KMS-11 (cell line): ENCODE data around the gene FIGNL1.

Experiments
- H2AFZ ChIP-seq: fragments of 200-600 bp; sonication (generic); 2 replicates; pipeline ENCODE4 v1.6.1; 2016; ENCODE audit warnings: antibody characterized with exemption, mixed run types, low read depth
- H3K27ac ChIP-seq: fragments of 200-600 bp; sonication (generic); 2 replicates; pipeline ENCODE4 v1.6.1; 2016; ENCODE audit warnings: mild to moderate bottlenecking, mixed run types
- H3K27me3 ChIP-seq: fragments of 200-600 bp; sonication (generic); 2 replicates; pipeline ENCODE4 v1.6.1; 2017; ENCODE audit warnings: mild to moderate bottlenecking, low read depth, mixed run types, moderate library complexity; ENCODE audit not compliant: insufficient read depth
- H3K36me3 ChIP-seq: fragments of 200-600 bp; sonication (generic); 2 replicates; pipeline ENCODE4 v1.6.1; 2017; ENCODE audit warnings: mild to moderate bottlenecking, mixed run types; ENCODE audit not compliant: insufficient read depth
- H3K4me1 ChIP-seq: fragments of 200-600 bp; sonication (generic); 2 replicates; pipeline ENCODE4 v1.6.1; 2016; ENCODE audit warnings: mild to moderate bottlenecking, low read depth, mixed run types; ENCODE audit not compliant: poor library complexity, severe bottlenecking
- H3K4me2 ChIP-seq: fragments of 200-600 bp; sonication (generic); 2 replicates; pipeline ENCODE4 v1.7.0; 2016; ENCODE audit warnings: mild to moderate bottlenecking, mixed run types
- H3K4me3 ChIP-seq: fragments of 200-600 bp; sonication (generic); IDR thresholded peaks from 2 replicates; pipeline ENCODE4 v1.6.1; 2017; ENCODE audit warnings: low read depth, low read length, mixed read lengths; ENCODE audit not compliant: insufficient read depth
- H3K79me2 ChIP-seq: fragments of 200-600 bp; sonication (generic); 2 replicates; pipeline ENCODE4 v1.6.1; 2016; ENCODE audit warnings: low read depth, mixed run types; ENCODE audit not compliant: insufficient read depth
- H3K9ac ChIP-seq: fragments of 200-600 bp; sonication (generic); 2 replicates; pipeline ENCODE4 v1.6.1; 2016; ENCODE audit warnings: mild to moderate bottlenecking, mixed run types
- H4K20me1 ChIP-seq: fragments of 200-600 bp; sonication (generic); 2 replicates; pipeline ENCODE4 v1.6.1; 2016; ENCODE audit warnings: mild to moderate bottlenecking, mixed run types; ENCODE audit not compliant: insufficient read depth
- CTCF ChIP-seq: fragments of 200-600 bp; sonication (generic); conservative IDR thresholded peaks from 2 replicates; pipeline ENCODE4 v1.6.1; 2017; ENCODE audit warnings: low read depth, mild to moderate bottlenecking, antibody characterized with exemption, low read length, moderate library complexity, mixed read lengths

Gene FIGNL1

DNA sequence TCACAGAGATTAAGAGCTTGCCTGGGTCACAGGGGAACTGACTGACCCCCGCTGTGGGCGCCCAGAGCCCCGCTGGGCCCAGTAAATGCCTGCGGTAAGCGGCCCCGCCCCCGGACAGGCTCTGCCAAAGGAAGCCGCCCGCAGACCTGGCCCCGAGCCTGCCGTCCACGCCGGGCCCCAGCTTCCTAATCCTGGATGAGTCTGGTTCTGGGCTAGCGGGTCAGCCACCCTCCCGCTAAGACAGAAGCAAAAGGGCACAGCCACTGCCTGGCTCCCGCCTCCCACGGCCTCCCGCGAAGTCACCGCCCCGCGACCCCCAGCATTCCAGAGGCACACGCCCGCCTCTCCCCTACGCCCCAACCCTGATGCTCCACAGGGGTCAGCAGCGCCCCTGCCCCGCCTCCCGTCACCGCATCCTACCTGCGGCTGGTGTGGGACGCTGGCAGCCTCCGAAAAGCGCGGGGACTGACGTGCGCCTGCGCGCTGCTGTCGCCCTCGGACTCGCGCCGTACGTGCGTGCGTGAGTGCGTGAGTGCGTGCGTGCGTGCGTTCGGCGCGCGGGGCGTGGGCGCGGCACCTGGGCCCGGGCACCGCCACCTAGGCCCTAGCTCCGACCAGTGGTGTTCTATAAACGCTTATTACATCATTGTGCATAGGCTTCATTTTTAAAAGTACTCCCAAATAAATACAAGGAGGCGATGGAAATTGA is at the start of gene FIGNL1:
Gene FIGNL1 (minus strand): TSS at position 470 of the 709 bp plus-strand sequence. CDS start 3,063 bp downstream, outside the sequence.
- peak within 1 kb of the TSS; percentile 67 for H3K27ac ChIP-seq

DNA sequence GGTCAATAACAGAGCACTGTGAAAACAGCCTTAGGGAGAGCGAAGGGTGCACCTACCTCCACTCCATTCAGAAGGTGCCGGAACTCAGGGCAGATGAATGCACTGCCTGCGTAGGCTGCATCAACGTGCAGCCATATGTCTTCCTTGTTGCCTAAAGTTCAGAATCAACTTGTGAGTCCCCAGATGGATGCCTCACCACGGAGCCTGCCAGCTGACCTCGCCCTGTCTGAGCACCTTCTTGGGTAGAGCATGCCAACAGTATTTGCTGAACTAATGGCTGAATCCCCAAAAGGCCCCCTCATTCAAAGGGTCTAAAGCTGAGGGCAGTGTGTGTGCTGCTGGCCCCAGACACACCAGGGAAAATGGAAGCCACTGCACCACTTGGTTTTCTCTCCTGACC is 48.9 kb upstream of the FIGNL1 start:
- no peak overlapping the region for H2AFZ ChIP-seq
- no peaks in the 10 kb centered on the region for H3K4me1 ChIP-seq
- no peak overlapping the region for H3K4me2 ChIP-seq
- TF ChIP-seq CTCF, result no peak
- no peaks in the 10 kb centered on the region for H3K79me2 ChIP-seq
- H3K4me3 ChIP-seq, result no peak overlapping the region
- no peaks in the 10 kb centered on the region for H3K36me3 ChIP-seq
- no peak overlapping the region for H3K9ac ChIP-seq
- no peak overlapping the region for H3K27ac ChIP-seq
- no peaks in the 10 kb centered on the region for H4K20me1 ChIP-seq
- no peaks in the 10 kb centered on the region for H3K27me3 ChIP-seq

More for the DNA sequence above, at the start of gene FIGNL1:
- H3K4me1 ChIP-seq, result peaks cover 35% of the 10 kb centered on the region
- peak within 1 kb of the TSS; percentile 99 for H2AFZ ChIP-seq
- no peaks in the 10 kb centered on the region for H3K27me3 ChIP-seq
- no peaks in the 10 kb centered on the region for H4K20me1 ChIP-seq
- H3K4me2 ChIP-seq, result peak within 1 kb of the TSS; percentile 97
- peaks cover 26% of the 10 kb centered on the region for H3K79me2 ChIP-seq
- peaks cover 6% of the 10 kb centered on the region; the same call in 1 of the 2 replicates for H3K36me3 ChIP-seq
- H3K4me3 ChIP-seq, result no peak within 1 kb of the TSS
- no peak for TF ChIP-seq CTCF
- peak within 1 kb of the TSS; percentile 79 for H3K9ac ChIP-seq

GRCh38 chr7:50497968-50498367 is 47.8 kb upstream of the FIGNL1 start:
- Histone ChIP-seq H3K36me3 (no peaks in the 10 kb centered on the region), H2AFZ (no peak overlapping the region), H3K9ac (no peak overlapping the region), H3K4me2 (no peak overlapping the region), H3K27ac (no peak overlapping the region), H3K4me1 (no peaks in the 10 kb centered on the region), H3K27me3 (no peaks in the 10 kb centered on the region), H4K20me1 (no peaks in the 10 kb centered on the region), H3K79me2 (no peaks in the 10 kb centered on the region), H3K4me3 (no peak overlapping the region)
- TF ChIP-seq CTCF, result no peak

- no peak overlapping the region for H3K4me2 ChIP-seq
- H3K9ac ChIP-seq, result no peak overlapping the region
- no peaks in the 10 kb centered on the region for H3K36me3 ChIP-seq
- no peaks in the 10 kb centered on the region for H4K20me1 ChIP-seq
- H2AFZ ChIP-seq, result no peak overlapping the region
- no peaks in the 10 kb centered on the region for H3K27me3 ChIP-seq
- H3K4me1 ChIP-seq, result no peaks in the 10 kb centered on the region
- TF ChIP-seq CTCF, result no peak
- H3K4me3 ChIP-seq, result no peak overlapping the region
- H3K79me2 ChIP-seq, result no peaks in the 10 kb centered on the region
- no peak overlapping the region for H3K27ac ChIP-seq
Observed at GRCh38 chr7:50497068-50497642, 47.0 kb upstream of the FIGNL1 start.
